GM12872 (cell line): Measurements from ENCODE around the gene MAPKAPK2.

Source experiments
- CTCF ChIP-seq: IDR thresholded peaks from 3 replicates; pipeline ENCODE4 v1.5.1; 2011; ENCODE audit warnings: low read depth, mild to moderate bottlenecking, low read length, moderate library complexity; ENCODE audit not compliant: insufficient read depth

Gene MAPKAPK2

GRCh38 chr1:206686478-206687249, 2.0 kb downstream of the MAPKAPK2 start:
- TF ChIP-seq CTCF: no peak

GRCh38 chr1:206687251-206687914, 2.7 kb downstream of the MAPKAPK2 start:
- no peak for TF ChIP-seq CTCF

GRCh38 chr1:206687915-206688442, 3.3 kb downstream of the MAPKAPK2 start:
- no peak for TF ChIP-seq CTCF

- no peak for TF ChIP-seq CTCF
Observed at GRCh38 chr1:206690516-206690915, 5.8 kb downstream of the MAPKAPK2 start.

GRCh38 chr1:206691604-206692003, 6.9 kb downstream of the MAPKAPK2 start:
- TF ChIP-seq CTCF: no peak

GRCh38 chr1:206693029-206693428, 8.3 kb downstream of the MAPKAPK2 start:
- no peak for TF ChIP-seq CTCF

GRCh38 chr1:206693592-206693991, 8.9 kb downstream of the MAPKAPK2 start:
- no peak for TF ChIP-seq CTCF
